Panc1 (cell line): ENCODE results near the gene NEAT1. TPM values are rescaled to one million over a fixed set of nuclear protein-coding genes. Genes with fewer than 3 reads are reported as not detected.
A peak's percentile ranks its signal among the peaks of the same experiment; 100 is the strongest.
"Not testable (repeated sequence)": the region's sequence is repeated elsewhere in the genome, so short reads cannot be mapped to it uniquely, and the experiment has no call there.

Experiments used
- ATAC-seq: fragments of 200-7000 bp; cut with Tn5 transposase; 2 replicates; pipeline ENCODE4 v1.9.1; 2020; ENCODE audit warnings: mild to moderate bottlenecking, moderate library complexity
- BruUV-seq: library from RNA; stranded (reverse); fragments of 400-500 nt; replicated peaks from 2 replicates; lab custom pipeline; 2021; lab: Mats Ljungman, UMichigan
- CTCF ChIA-PET: fragments of 300-600 bp; sonication (Branson Sonifier 250); formaldehyde crosslinking; loops from one replicate; lab custom pipeline; 2022; ENCODE audit warnings: antibody characterized with exemption; lab: Charles Lee
- POLR2A ChIA-PET: fragments of 300-600 bp; sonication (Branson Sonifier 250); formaldehyde crosslinking; loops from one replicate; lab custom pipeline; 2022; ENCODE audit warnings: antibody characterized with exemption; lab: Charles Lee
- DNase-seq: peaks from one replicate; pipeline ENCODE4 v3.0.0-alpha.2; 2010; ENCODE audit warnings: low read depth, low spot score
- H3K27ac ChIP-seq: 2 replicates; pipeline ENCODE4 v1.5.1; 2011; ENCODE audit warnings: mild to moderate bottlenecking, low read length, inconsistent platforms
- H3K27me3 ChIP-seq: fragments of 200-500 bp; sonication (Bioruptor generic); 2 replicates; pipeline ENCODE4 v1.6.0; 2014; ENCODE audit warnings: low read length, inconsistent platforms; ENCODE audit not compliant: control insufficient read depth, insufficient read depth
- H3K36me3 ChIP-seq: fragments of 200-500 bp; sonication (Bioruptor generic); 2 replicates; pipeline ENCODE4 v1.5.1; 2014; ENCODE audit warnings: inconsistent platforms, mild to moderate bottlenecking, low read length, moderate library complexity; ENCODE audit not compliant: control insufficient read depth, insufficient read depth
- H3K4me1 ChIP-seq: 2 replicates; pipeline ENCODE4 v1.5.1; 2011; ENCODE audit warnings: inconsistent platforms, mild to moderate bottlenecking, low read length, moderate library complexity; ENCODE audit not compliant: control insufficient read depth, insufficient read depth
- H3K4me3 ChIP-seq, 2 experiments: 2 replicates each; pipeline ENCODE4 v1.5.1; 2011 to 2012; ENCODE audit warnings: low read depth in 2 of 2, low read length in 2 of 2, mild to moderate bottlenecking in 2 of 2, inconsistent platforms in 1 of 2, moderate library complexity in 1 of 2
- H3K9me3 ChIP-seq: fragments of 200-500 bp; sonication (Bioruptor generic); 2 replicates; pipeline ENCODE4 v1.5.1; 2014; ENCODE audit warnings: low read depth, mild to moderate bottlenecking, inconsistent platforms, low read length, moderate library complexity; ENCODE audit not compliant: control insufficient read depth, insufficient read depth
- POLR2AphosphoS5 ChIP-seq: IDR thresholded peaks from 2 replicates; pipeline ENCODE4 v1.6.1; 2012; ENCODE audit warnings: mild to moderate bottlenecking, low read depth, low read length, moderate library complexity
- TCF7L2 ChIP-seq: IDR thresholded peaks from 2 replicates; pipeline ENCODE4 v1.6.1; 2011; ENCODE audit warnings: mild to moderate bottlenecking, low read depth, low read length, inconsistent platforms
- in situ Hi-C: cut with HindIII; loops from 2 replicates; pipeline ENCODE4 v1.10.0; 2016; ENCODE audit warnings: low sequenced_read_pairs, low pct_unique_long_range_greater_than_20kb
- intact Hi-C: fragments of 100-400 bp; cut with micrococcal nuclease; formaldehyde crosslinking; loops from one replicate; pipeline ENCODE4 v1.10.0; 2022; ENCODE audit not compliant: unreplicated experiment
- total RNA-seq: library from RNA; stranded (reverse); gene quantifications from one replicate; pipeline ENCODE4 v1.2.1, GENCODE V29; 2021; ENCODE audit not compliant: unreplicated experiment
- TF ChIP-seq, protein P1 (sequence below): fragments of 450-650 bp; IDR thresholded peaks from 2 replicates; pipeline ENCODE4 v1.5.1; 2017; ENCODE audit warnings: mild to moderate bottlenecking

Gene NEAT1
- total RNA-seq, 1 experiment from 2014 or later: 731 TPM

- Histone ChIP-seq H3K36me3 (no peaks in the 10 kb centered on the region), H3K9me3 (no peaks in the 10 kb centered on the region), H3K4me1 (peaks cover 70% of the 10 kb centered on the region), H3K4me3 (no peak overlapping the region), H3K27me3 (no peaks in the 10 kb centered on the region), H3K27ac (peak overlapping the region; percentile 93)
- ATAC-seq: no peak
- no TSS peak for BruUV-seq
- TF ChIP-seq POLR2AphosphoS5: no peak
- no peak for DNase-seq
- POLR2A ChIA-PET: interaction anchor here (0.7 to 3.5 kb wide), 2 partner anchors 32 to 57 kb away, joined by 6 to 7 read pairs; no protein-coding TSS in a partner anchor
- intact Hi-C loops: no loop called here
- in situ Hi-C loops: no loop called here
- CTCF ChIA-PET: no interaction called here
These were observed 25.4 kb downstream of the NEAT1 start for GRCh38 chr11:65448074-65448417.

GRCh38 chr11:65448418-65449105 is 26.0 kb downstream of the NEAT1 start:
- Histone ChIP-seq H3K4me3 (no peak overlapping the region), H3K9me3 (no peaks in the 10 kb centered on the region), H3K36me3 (no peaks in the 10 kb centered on the region), H3K4me1 (peaks cover 67% of the 10 kb centered on the region), H3K27ac (peak overlapping the region; percentile 93), H3K27me3 (no peaks in the 10 kb centered on the region)
- intact Hi-C loops (no loop called here), in situ Hi-C loops (no loop called here)
- no TSS peak for BruUV-seq
- ATAC-seq (no peak), DNase-seq (no peak)
- ChIA-PET POLR2A (no interaction called here), CTCF (no interaction called here)
- TF ChIP-seq POLR2AphosphoS5: peak; percentile 64
- TF ChIP-seq TCF7L2: 0 out of 2 replicates have a peak, but pooled peaks have one; percentile 19
- TF ChIP-seq, protein P1, sequence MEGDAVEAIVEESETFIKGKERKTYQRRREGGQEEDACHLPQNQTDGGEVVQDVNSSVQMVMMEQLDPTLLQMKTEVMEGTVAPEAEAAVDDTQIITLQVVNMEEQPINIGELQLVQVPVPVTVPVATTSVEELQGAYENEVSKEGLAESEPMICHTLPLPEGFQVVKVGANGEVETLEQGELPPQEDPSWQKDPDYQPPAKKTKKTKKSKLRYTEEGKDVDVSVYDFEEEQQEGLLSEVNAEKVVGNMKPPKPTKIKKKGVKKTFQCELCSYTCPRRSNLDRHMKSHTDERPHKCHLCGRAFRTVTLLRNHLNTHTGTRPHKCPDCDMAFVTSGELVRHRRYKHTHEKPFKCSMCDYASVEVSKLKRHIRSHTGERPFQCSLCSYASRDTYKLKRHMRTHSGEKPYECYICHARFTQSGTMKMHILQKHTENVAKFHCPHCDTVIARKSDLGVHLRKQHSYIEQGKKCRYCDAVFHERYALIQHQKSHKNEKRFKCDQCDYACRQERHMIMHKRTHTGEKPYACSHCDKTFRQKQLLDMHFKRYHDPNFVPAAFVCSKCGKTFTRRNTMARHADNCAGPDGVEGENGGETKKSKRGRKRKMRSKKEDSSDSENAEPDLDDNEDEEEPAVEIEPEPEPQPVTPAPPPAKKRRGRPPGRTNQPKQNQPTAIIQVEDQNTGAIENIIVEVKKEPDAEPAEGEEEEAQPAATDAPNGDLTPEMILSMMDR: no peak

GRCh38 chr11:65451301-65451700 is 28.7 kb downstream of the NEAT1 start:
- ATAC-seq, H3K27me3 ChIP-seq, POLR2A ChIA-PET, CTCF ChIA-PET, DNase-seq, in situ Hi-C loops, H3K4me3 ChIP-seq, intact Hi-C loops, H3K27ac ChIP-seq, H3K9me3 ChIP-seq, BruUV-seq, H3K36me3 ChIP-seq: not testable (repeated sequence)
- peaks cover 55% of the 10 kb centered on the region for H3K4me1 ChIP-seq

DNA sequence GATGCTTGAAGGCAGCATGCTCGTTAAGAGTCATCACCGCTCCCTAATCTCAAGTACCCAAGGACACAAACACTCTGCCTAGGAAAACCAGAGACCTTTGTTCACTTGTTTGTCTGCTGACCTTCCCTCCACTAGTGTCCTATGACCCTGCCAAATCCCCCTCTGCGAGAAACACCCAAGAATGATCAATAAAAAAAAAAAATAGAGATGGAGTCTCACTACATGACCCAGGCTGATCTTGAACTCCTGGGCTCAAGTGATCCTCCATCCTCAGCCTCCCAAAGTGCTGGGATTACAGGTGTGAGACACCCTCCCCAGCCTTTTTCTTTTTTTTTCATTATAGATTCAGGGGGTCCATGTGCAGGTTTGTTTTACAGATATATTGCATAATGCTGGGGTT is 29.7 kb downstream of the NEAT1 start:
- H3K4me3 ChIP-seq, H3K36me3 ChIP-seq, ATAC-seq, intact Hi-C loops, H3K27me3 ChIP-seq, BruUV-seq, in situ Hi-C loops, DNase-seq, H3K9me3 ChIP-seq: not testable (repeated sequence)
- ChIA-PET CTCF (interaction anchor here (0.6 kb wide), 1 partner anchor 73 kb away, joined by 7 read pairs; the partner anchor contains the start of gene SCYL1), POLR2A (interaction anchor here (0.6 kb wide), 1 partner anchor 49 kb away, joined by 3 read pairs; no protein-coding TSS in a partner anchor)
- Histone ChIP-seq H3K27ac (peak overlapping the region; percentile 60; the same call in 1 of the 2 replicates), H3K4me1 (peaks cover 49% of the 10 kb centered on the region)
